ENCODE measurements around the gene CCDC57. TPM values are rescaled to one million over a fixed set of nuclear protein-coding genes. Genes with fewer than 3 reads are reported as not detected.
A peak's percentile ranks its signal among the peaks of the same experiment; 100 is the strongest.

The CCDC57 gene
- total RNA-seq, 1 donor from 2014 or later: 15.0 TPM

GRCh38 chr17:82246365-82247181 is 33.9 kb upstream of the CCDC57 start:
- DNase-seq (ENCODE audit: low spot score): no peak
- Mint-ChIP-seq H3K36me3 (peaks cover 31% of the 10 kb centered on the region), H3K27ac (no peak overlapping the region), H3K4me3 (no peak overlapping the region), H3K9me3 (no peaks in the 10 kb centered on the region), H3K27me3 (ENCODE audit: insufficient read depth, low read depth) (peaks cover 5% of the 10 kb centered on the region), H3K4me1 (peaks cover 10% of the 10 kb centered on the region)
- TF ChIP-seq CTCF (IDR thresholded peaks at IDR 0.05) (no peak), EZH2 (IDR thresholded peaks at IDR 0.05) (no peak), EZH2phosphoT487 (IDR thresholded peaks at IDR 0.05) (no peak)
- peaks cover 98% of the 10 kb centered on the region for H4K20me1 ChIP-seq (ENCODE audit: low read depth)
- peaks cover 6% of the 10 kb centered on the region for H3K36me3 ChIP-seq
- H3K4me2 ChIP-seq: no peak overlapping the region
- no peaks in the 10 kb centered on the region for H3K9me3 ChIP-seq (ENCODE audit: low read depth)
- H3K9ac ChIP-seq: no peak overlapping the region
- H2AFZ ChIP-seq (replicated peaks): no peak overlapping the region
- H3F3A ChIP-seq (ENCODE audit: low read depth): peaks cover 9% of the 10 kb centered on the region
- no peak overlapping the region for H3K27ac ChIP-seq
- no peaks in the 10 kb centered on the region for H3K4me1 ChIP-seq
- H3K4me3 ChIP-seq: no peak overlapping the region
- H3K79me2 ChIP-seq (ENCODE audit: low read depth): peaks cover 58% of the 10 kb centered on the region
- H3K27me3 ChIP-seq: no peaks in the 10 kb centered on the region

DNA sequence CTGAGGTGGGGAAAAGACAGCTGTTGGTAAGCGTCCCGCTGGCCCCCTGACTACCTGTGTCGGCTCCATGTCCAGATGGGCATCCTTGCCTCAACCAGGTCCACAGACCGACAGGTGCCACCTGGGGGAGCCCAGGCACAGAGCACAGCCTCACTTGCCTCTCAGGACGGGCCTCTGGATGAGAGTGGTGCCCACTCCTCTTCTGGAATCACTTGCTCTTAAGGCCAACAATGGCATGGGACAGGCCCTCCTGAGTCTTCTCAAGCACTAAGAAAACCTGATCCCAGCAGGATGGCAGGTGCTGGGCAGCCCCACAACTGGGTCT is 33.4 kb upstream of the CCDC57 start:
- no peak overlapping the region for H3K4me3 Mint-ChIP-seq
- no peak overlapping the region for H3K27ac Mint-ChIP-seq
- Histone ChIP-seq H3K36me3 (peaks cover under 1% of the 10 kb centered on the region), H2AFZ (replicated peaks) (no peak overlapping the region), H3K9ac (no peak overlapping the region), H3K4me2 (no peak overlapping the region), H3F3A (ENCODE audit: low read depth) (peaks cover 4% of the 10 kb centered on the region), H3K4me3 (no peak overlapping the region), H3K27me3 (no peaks in the 10 kb centered on the region), H3K27ac (no peak overlapping the region), H3K9me3 (ENCODE audit: low read depth) (no peaks in the 10 kb centered on the region), H3K4me1 (no peaks in the 10 kb centered on the region), H3K79me2 (ENCODE audit: low read depth) (peaks cover 52% of the 10 kb centered on the region), H4K20me1 (ENCODE audit: low read depth) (peaks cover 98% of the 10 kb centered on the region)
- peaks cover 5% of the 10 kb centered on the region for H3K27me3 Mint-ChIP-seq (ENCODE audit: insufficient read depth, low read depth)
- peaks cover 10% of the 10 kb centered on the region for H3K4me1 Mint-ChIP-seq
- TF ChIP-seq EZH2 (IDR thresholded peaks at IDR 0.05): no peak
- no peak for TF ChIP-seq CTCF (IDR thresholded peaks at IDR 0.05)
- TF ChIP-seq EZH2phosphoT487 (IDR thresholded peaks at IDR 0.05): no peak
- DNase-seq (ENCODE audit: low spot score): no peak
- no peaks in the 10 kb centered on the region for H3K9me3 Mint-ChIP-seq
- H3K36me3 Mint-ChIP-seq: peaks cover 27% of the 10 kb centered on the region

GRCh38 chr17:82245134-82246039 is 32.7 kb upstream of the CCDC57 start:
- H3K27ac Mint-ChIP-seq: no peak overlapping the region
- no peak for DNase-seq (ENCODE audit: low spot score)
- H3K4me3 ChIP-seq: no peak overlapping the region
- H3K4me2 ChIP-seq: no peak overlapping the region
- H3F3A ChIP-seq (ENCODE audit: low read depth): peaks cover 4% of the 10 kb centered on the region
- H3K27me3 Mint-ChIP-seq (ENCODE audit: insufficient read depth, low read depth): peaks cover 5% of the 10 kb centered on the region
- peaks cover 97% of the 10 kb centered on the region for H4K20me1 ChIP-seq (ENCODE audit: low read depth)
- H3K4me1 Mint-ChIP-seq: peaks cover 10% of the 10 kb centered on the region
- H3K9ac ChIP-seq: no peak overlapping the region
- H3K36me3 Mint-ChIP-seq: peaks cover 26% of the 10 kb centered on the region
- no peaks in the 10 kb centered on the region for H3K9me3 ChIP-seq (ENCODE audit: low read depth)
- H2AFZ ChIP-seq (replicated peaks): no peak overlapping the region
- no peak overlapping the region for H3K4me3 Mint-ChIP-seq
- no peak for TF ChIP-seq EZH2phosphoT487 (IDR thresholded peaks at IDR 0.05)
- no peak for TF ChIP-seq EZH2 (IDR thresholded peaks at IDR 0.05)
- TF ChIP-seq CTCF (IDR thresholded peaks at IDR 0.05): no peak
- H3K27ac ChIP-seq: peak overlapping the region; percentile 46
- no peaks in the 10 kb centered on the region for H3K36me3 ChIP-seq
- H3K9me3 Mint-ChIP-seq: no peaks in the 10 kb centered on the region
- H3K4me1 ChIP-seq: no peaks in the 10 kb centered on the region
- no peaks in the 10 kb centered on the region for H3K27me3 ChIP-seq
- peaks cover 46% of the 10 kb centered on the region for H3K79me2 ChIP-seq (ENCODE audit: low read depth)
